H1 (cell line): ENCODE results near the gene SCN4A.

ENCODE experiments used
- CTCF ChIP-seq, 3 experiments: IDR thresholded peaks; 1 replicate in 2 of 3; 2 replicates in 1 of 3; pipeline versions ENCODE4 v1.5.1 to v1.6.1; 2011; ENCODE audit warnings: low read length in 3 of 3, mild to moderate bottlenecking in 3 of 3, inconsistent platforms in 2 of 3, low read depth in 1 of 3, moderate library complexity in 1 of 3; ENCODE audit not compliant: insufficient read depth in 1 of 3; ENCODE audit errors: control extremely low read depth in 1 of 3
- POLR2AphosphoS5 ChIP-seq: IDR thresholded peaks from 2 replicates; pipeline ENCODE4 v1.6.1; 2011; ENCODE audit warnings: low read depth, low read length

GRCh38 chr17:63966646-63967264 lies 6.0 kb downstream of the SCN4A start:
- TF ChIP-seq POLR2AphosphoS5: no peak
- no peak for TF ChIP-seq CTCF (IDR thresholded peaks at IDR 0.05; ENCODE audit: control extremely low read depth in 1 of 3, insufficient read depth in 1 of 3, low read depth in 1 of 3, low read length in 3 of 3)
